NCI-H1417 (cell line): ENCODE data around the gene GNAS.

Experiments used
- DNase-seq, 3 experiments: peaks; one replicate each; lab custom pipeline; 2025; lab: John Stamatoyannopoulos, UW

The GNAS gene

DNA sequence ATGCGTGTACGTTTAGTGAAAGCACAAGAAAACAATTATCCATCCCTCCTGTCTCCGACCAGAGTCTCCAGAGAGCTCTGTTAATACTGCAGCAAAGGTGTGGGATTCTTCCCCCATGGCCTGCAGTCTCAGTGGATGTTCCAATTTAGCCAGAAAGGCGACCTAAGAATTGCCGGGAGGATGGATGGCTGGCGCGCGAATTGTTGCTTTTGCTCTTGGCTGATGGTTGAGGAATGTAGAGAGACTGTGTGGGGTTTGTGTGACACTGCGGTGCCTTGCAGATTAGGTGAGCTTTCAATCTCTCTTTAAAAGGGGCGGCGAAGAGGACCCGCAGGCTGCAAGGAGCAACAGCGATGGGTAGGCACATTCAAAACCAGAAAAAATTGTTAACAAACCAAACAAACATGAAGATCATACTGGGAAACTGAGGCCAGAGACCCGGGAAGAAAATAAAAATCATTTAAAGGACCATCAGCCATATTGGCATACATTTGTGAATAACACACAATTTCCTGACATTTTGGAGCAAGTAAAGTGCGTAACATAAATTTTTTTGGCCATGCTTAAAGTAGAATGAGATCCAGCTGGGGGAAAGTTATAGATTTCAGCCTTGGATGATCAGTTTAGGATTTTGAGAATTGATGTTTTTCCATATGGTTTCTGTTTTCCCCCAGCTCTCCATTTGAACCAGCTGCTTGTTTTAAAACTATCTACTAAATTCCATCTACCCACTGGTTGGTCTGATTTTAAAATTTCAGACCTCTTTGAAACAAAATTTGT is 46.3 kb downstream of the GNAS start:
- DNase-seq = no peak

DNA sequence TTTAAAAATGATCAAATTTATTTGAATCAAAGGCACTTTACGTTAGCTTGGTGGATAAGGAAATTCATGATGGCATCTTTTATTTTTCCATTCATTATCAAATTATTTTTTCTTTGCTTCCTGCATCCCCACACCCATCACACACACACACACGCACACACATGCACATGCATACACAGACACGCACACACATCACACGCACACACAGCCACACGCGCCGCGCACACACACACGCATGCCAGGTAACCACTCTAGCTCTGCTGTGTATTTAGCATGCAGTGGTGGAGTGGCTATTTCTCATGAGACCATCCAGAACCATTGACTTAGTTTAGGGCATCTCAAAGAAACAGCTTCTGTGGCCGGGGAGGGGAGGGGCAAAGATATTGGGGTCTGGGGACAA is 47.0 kb downstream of the GNAS start:
- DNase-seq = no peak

DNA sequence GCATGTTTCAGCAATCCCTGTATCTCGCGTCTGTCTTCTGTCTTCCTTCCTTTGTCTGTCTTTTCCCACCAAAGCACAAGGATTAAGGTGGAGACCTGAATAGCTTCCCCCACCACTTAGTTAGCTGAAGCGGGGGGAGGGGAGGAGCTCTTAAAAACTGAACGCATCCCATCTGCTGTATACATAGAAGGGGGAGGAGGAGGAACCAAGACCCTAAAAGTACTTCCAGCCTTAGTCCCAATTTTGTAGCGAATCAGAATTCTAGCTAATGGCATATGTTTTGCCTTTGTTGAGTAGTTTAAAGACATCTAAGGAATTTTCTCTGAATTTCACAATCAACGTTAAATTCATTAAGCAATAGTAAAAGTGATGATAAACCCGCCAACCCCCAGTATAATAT is 47.9 kb downstream of the GNAS start:
- peak in 1 of 3 experiments; percentile 21 for DNase-seq

DNA sequence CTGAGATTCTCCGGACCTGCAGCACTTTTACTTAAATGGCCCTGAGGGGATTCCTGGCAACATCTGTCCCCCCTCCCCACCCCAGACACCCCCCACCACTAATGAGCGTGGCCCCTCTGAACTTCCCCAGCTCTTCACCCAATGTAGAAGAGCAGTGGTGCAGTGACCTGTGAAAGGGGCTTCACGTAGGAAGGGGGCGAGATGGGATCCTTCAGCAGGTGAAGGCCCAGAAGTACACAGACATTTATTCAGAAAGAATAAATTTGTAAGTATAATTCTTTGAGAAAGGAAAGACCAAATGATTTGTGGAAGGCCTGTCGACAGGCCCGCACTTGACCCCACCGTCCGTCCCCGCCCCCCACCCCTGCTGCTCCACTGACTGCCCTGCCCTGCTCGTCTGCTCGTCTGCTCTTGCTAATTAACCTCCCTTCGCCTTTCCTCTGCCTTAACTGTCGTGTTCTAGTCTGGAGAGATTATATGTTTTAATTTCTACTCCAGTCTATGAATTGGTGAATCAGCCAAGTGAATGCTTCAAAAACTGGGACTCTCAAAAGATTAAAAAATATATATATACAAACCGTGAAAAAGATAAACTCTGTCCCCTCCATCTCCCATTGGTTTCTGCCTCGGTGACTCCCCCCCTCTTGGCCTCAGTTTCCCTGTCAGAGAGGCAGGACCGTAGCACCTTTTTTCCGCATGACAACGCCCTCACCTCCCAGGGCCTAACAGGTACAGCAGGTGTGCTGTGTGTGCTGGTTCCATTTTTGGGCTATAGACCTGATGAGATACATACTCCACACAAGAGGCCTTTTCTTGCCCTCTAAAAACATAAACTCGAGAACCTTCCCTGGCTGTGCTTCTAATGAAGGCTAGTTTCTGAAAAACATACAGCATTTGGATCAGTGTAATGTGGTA is 49.2 kb downstream of the GNAS start:
- no peak for DNase-seq

DNA sequence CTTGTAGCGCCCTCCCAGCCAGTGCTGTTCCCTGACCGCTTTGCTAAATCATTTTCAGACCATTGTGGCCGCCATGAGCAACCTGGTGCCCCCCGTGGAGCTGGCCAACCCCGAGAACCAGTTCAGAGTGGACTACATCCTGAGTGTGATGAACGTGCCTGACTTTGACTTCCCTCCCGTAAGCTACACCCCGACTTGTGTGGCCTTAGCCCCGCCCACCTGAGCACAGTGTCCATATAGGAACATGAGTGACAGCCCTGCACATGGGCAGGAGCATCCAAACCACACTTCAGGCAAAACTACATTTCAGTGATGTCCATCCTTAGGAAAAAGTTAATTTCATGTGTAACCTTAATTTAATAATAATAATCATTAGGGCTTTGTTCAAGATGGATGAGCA is 51.1 kb downstream of the GNAS start:
- no peak for DNase-seq

DNA sequence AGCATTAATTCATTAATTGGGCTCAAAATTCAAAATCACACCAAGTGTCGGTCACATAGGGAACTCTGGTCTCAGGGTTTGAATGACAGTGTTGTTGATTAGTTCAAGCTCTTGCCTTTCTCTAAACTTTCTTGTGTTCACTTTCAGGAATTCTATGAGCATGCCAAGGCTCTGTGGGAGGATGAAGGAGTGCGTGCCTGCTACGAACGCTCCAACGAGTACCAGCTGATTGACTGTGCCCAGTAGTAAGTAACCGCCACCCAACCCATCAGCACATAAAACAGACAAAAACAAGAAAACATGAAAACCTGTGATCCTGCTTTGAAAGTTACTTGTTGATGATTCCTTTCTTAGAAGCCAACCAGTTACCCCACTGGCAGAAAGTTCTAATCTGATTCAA is 52.7 kb downstream of the GNAS start:
- DNase-seq = no peak

DNA sequence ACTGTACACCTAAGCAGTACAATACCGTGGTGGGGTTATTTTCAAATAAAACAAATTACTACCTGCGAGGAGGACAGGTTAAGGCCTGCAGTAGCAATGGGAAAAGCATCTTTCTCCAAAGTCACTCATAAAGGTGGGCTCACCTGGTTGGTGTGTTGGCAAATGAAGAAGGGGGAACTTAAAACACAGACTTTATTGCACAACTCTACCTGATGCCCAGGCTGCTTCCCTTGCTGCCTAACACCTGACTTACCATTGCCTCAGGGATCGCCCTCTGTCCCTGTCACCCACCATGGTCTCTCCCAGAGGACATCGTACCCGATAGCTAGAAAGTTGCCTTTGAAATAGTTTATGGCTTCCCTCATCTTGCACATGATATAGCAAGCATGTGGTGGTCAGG is 53.6 kb downstream of the GNAS start:
- DNase-seq = no peak

DNA sequence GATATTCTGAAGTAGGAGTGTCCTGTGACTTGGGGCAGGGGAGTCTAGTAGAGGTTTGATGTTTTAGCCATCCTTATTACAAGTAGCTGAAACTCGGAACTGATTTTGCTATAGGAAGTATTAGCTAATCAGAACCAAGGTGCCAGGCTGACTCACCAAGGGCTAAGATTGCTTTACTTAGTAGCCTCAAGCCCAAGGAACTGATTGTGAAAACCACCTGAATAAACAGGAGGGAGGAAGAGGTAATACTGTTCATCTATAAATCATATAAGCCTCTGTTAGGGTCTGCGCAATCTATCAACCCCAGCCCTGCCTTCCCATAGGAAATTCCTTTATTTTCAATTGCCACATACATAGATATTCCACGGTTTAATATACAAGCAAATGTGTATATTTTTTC is 54.4 kb downstream of the GNAS start:
- DNase-seq = no peak

DNA sequence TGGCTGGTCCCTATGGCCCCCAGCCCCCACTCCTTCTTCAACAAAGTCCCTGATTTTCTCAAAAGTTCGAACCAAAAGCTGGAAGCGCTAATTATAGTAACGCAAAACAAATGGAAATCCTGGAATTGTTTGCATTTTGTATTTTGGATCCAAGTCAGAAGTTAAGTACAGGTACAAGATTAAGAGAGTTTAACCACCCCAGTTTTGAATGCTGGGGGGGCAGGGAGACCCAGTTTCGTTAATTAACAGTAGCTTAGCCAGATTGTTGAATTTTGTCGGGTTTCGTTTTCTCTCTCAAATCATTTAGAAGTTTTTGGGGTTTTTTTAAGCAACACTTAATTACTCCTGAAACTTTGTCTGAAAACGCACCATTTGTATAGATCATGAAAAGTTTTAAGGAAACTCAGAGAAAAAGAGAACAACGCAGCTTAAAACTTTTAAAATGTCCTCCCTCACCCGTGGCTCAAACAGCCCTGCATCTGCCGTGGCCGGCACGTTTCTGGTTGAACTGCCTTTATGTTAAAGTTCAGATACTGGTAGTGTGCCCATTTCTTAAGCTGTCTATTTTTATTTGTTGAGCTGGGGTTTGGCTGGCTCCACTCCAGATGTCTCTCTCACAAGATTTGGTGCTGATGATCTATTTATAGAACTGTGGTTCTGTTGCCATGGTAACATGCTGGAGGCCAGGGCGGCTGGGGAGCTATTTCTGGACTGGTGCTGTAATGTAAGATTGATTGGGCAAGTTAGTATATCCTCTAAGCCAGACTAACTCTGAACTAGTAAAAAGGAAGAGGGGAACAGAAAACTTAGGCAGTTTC is 55.0 kb downstream of the GNAS start:
- DNase-seq = peak; percentile 78 to 94 (median 91)

DNA sequence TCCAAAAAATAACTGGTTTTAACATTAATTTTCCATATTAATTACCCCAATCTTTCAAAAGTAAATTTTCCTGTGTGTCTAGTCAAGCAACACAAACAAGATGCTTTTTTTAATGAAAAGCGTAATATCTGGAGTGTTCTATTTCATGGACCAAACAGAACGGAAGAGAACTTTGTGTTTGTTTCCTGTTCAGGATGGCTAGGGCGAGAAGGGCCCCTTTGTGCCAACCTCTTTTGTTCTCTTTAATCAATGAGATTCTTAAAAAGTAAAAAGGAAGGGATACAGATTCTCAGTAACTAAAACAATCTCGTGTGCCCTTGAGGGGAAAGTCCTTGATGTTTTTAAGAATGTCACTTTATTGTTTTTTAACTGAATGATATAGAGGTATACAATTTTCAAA is 55.7 kb downstream of the GNAS start:
- peak in 1 of 3 experiments; percentile 44 for DNase-seq

DNA sequence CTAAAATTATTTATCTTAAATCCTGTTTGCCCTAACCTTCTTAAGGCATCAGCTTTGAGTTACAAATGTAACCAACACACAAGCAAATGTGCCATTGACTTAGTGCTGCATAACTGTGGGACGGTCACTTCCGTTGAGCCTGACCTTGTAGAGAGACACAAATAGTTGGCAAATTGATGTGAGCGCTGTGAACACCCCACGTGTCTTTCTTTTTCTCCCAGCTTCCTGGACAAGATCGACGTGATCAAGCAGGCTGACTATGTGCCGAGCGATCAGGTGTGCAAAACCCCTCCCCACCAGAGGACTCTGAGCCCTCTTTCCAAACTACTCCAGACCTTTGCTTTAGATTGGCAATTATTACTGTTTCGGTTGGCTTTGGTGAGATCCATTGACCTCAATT is 56.4 kb downstream of the GNAS start:
- DNase-seq = no peak

DNA sequence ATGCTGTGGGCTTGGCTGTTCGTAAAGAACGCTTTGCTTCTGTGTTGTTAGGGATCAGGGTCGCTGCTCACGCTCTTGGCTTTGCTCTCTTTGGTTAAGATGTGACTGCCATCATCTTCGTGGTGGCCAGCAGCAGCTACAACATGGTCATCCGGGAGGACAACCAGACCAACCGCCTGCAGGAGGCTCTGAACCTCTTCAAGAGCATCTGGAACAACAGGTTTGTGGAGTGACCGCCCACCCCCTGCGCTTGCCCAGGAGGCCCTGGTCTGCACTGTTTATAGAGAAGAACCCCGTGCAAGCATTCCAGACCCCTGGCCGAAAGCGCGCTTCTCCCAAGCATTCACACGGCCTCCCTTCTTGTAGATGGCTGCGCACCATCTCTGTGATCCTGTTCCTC is 57.1 kb downstream of the GNAS start:
- DNase-seq = no peak

DNA sequence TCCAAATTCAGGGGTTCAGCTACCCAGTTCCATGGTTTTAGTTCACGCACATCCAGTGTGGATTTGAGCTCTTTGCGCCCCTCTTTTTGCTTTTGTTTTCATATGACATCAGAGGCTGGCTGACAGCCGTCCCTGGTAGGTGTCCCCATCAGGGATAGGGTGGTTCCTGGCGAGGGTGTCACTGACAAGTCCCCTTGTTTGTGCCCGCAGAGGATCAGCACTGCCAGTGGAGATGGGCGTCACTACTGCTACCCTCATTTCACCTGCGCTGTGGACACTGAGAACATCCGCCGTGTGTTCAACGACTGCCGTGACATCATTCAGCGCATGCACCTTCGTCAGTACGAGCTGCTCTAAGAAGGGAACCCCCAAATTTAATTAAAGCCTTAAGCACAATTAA is 58.0 kb downstream of the GNAS start:
- DNase-seq = no peak

DNA sequence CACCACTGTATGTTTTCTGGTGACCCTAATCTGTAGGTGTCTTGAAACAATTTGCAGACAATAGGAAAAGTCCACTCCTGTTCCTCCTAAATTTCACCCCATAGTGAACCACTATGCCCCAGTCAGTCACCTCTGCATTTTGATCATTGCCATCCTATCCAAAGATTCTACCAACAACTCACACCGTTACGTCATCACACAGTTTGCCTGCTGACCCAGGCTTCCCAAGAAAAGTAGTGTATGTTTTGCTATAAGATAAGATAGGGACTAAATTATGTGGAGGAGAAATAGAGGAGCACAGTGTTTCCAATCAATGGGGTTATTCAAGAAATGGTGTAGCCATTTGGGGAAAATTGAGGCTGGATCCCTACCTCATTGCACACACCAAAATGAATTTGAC is 58.8 kb downstream of the GNAS start:
- no peak for DNase-seq

DNA sequence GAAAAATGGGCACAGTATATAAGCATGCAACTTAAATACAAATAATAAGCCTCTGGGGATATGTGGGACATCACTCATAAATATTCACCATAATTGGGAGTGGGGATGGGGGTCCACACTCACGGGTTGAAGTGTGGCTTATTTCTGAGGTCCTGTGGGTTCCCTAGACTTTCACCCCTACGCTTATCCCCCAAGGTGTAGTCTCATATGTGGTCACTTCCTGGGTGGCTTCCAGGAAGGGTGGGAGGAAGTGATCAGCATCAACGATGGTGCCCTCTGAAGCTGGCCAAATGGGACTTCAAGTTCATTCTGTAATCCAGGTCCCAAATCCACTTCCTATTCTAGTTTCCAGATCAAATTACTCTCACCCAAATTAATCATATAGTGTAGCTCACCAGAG is 59.5 kb downstream of the GNAS start:
- DNase-seq = no peak

DNA sequence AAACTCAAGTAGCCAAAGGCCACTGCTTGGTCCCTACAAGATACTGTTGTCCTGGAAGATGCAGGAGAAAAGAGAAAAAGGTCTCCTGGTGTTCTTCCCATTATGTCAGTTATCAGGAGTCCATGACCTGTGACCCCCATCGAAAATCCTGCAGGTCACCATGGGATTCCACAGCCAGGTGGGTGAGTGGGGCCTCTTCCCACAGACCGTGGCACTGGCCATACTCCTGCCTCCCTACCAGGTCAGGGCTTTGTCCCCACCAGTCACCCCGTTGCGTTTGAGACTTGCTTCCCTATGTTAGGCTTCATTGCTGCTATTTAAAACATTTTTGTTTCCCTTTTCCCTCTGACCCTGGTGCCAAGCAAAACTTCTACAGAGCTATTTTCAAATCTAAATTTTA is 60.6 kb downstream of the GNAS start:
- no peak for DNase-seq

DNA sequence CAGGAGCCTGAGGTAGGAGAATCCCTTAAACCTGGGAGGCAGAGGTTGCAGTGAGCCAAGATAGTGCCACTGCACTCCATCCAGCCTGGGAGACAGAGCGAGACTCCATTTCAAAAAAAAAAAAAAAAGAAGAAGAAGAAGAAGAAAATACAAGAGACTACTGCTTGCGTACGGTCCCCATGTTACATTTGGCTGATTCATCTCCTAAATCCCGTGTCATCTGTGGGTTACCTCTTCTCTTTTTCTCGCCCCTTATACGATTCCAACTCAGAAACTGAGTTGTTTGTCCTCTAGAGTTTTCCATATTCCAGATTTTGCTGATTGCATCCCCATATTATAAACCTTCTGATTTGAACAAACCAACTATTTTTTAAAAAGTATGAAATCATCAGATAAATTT is 66.1 kb downstream of the GNAS start:
- DNase-seq = no peak

DNA sequence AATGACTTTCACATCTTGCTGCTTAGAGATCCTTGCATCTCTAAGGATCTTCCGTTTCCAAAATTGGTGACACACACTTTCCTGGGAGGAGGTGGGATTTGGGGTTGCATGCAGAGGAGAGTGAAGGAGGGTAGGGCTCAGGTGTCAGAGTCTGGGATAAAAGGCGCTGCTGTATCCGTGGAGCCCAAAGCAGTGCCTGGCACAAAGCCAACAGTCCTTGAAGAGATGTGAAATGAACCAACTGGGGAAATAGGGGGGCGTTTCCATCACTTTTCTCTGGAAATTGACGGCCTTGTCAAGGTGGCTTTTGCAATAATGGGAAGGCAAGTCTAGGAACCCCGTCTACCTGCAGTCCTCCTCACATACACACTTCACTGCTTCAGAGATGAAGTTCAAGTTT is 69.0 kb downstream of the GNAS start:
- peak; percentile 66 to 90 (median 80) for DNase-seq

DNA sequence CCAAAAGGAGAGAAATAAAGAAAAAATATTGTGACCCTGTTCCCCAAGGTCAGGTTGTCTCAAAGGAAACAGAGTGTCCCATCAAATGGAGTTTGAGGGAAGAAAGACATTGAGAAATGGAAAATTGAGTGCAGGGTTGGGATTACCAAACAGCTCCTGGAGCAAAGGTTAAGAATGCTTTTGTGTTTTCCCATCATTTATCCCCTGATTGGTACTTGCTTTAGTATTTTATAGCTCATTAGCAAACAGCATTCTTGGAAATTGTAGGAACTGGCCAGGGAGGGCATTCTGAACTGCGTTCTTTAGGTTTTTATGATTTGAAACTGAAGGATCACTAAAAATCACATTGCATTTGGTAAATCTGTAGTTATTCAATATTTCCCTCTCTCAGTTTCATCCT is 69.5 kb downstream of the GNAS start:
- no peak for DNase-seq

DNA sequence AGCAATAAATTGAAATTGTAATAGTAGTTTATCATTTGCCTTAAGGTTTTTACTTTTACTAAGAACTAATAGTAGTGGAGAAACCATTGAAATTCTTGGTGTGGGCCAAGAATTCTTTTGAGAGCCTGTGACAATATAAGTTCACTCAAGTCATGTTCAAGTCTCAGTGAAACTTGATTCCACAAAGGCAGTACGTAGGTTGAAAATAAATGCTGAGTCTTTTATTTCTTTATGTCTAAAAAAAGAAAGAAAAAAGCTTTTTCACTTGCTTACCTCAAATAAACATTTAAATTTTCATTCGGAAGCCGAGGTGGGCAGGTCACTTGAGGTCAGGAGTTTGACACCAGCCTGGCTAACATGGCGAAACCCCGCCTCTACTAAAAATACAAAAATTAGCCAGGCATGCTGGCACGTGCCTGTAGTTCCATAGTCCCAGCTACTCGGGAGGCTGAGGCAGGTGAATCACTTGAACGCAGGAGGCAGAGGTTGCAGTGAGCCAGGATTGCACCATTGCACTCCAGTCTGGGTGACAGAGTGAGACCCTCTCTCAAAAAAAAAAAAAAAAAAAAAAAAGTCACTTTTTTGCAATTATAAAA is 70.7 kb downstream of the GNAS start:
- DNase-seq = no peak

DNA sequence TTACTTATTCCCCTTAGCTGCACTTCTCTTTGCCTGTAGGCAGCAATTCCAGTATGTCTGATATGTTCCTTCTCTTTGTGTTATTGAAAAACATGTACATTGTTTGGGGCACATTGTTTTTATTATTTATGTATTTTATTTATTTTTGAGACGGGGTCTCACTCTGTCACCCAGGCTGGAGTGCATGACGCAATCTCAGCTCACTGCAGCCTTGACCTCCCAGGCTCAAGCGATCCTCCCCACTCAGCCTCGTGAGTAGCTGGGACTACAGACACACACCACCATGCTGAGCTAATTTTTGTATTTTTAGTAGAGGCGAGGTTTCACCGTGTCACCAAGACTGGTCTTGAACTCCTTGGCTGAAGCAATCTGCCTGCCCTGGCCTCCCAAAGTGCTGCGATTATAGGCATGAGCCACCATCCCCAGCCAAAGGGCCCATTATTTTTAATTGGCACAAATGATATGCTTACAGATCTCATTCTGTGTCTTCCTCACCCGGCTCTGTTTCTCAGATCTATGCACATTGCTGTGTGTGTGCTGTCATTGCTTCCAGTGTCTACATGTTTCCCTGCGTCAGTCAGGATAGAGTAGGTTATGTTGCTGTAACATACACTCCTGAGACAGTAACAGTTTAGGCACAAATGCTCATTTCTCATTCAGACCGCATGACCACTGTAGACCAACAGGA is 74.4 kb downstream of the GNAS start:
- DNase-seq = no peak
